HG03045 (cell line): ENCODE data around the gene NUP160.
"Not testable (repeated sequence)": the region's sequence is repeated elsewhere in the genome, so short reads cannot be mapped to it uniquely, and the experiment has no call there.

Experiments used
- ATAC-seq: cut with Tn5 transposase; IDR thresholded peaks from one replicate; pipeline ENCODE4 v1.9.1; 2021; ENCODE audit warnings: mild to moderate bottlenecking, moderate library complexity; ENCODE audit not compliant: unreplicated experiment

The NUP160 gene

GRCh38 chr11:47847892-47848699 is at the start of gene NUP160:
Gene NUP160 (minus strand): TSS chr11:47848350. CDS start chr11:47848318, 32 bp downstream.
- peak; percentile 86 for ATAC-seq

DNA sequence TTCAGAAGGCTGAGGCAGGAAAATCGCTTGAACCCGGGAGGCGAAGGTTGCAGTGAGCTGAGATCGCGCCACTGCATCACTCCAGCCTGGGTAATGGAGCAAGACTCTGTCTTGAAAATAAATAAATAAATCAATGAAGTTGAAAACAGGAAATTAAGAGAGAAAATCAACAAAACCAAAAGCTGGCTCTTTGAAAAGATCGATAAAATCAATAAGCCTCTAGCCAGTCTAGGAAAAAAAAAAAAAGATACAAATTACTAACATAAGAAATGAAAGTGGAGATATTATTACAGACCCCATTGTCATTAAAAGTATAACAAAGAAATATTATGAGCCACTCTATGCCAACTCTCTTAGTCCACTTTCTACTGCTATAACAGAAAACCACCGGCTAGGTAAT is 48.0 kb upstream of the NUP160 start:
- ATAC-seq: no peak

- no peak for ATAC-seq
These were observed 46.9 kb upstream of the NUP160 start for GRCh38 chr11:47895035-47895434.

DNA sequence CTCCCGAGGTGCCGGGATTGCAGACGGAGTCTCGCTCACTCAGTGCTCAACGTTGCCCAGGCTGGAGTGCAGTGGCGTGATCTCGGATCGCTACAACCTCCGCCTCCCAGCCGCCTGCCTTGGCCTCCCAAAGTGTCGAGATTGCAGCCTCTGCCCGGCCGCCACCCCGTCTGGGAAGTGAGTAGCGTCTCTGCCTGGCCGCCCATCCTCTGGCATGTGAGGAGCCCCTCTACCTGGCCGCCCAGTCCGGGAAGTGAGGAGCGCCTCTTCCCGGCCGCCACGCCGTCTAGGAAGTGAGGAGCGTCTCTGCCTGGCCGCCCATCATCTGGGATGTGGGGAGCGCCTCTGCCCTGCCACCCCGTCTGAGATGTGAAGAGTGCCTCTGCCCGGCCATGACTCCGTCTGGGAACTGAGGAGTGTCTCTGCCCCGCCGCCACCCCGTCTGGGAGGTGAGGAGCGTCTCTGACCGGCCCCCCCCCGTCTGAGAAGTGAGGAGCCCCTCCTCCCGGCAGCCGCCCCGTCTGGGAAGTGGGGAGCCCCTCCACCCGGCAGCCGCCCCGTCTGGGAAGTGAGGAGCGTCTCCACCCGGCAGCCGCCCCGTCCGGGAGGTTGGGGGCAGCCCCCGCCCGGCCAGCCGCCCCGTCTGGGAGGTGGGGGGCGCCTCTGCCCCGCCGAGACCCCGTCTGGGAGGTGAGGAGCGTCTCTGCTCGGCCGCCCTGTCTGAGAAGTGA is 44.6 kb upstream of the NUP160 start:
- ATAC-seq: not testable (repeated sequence)

DNA sequence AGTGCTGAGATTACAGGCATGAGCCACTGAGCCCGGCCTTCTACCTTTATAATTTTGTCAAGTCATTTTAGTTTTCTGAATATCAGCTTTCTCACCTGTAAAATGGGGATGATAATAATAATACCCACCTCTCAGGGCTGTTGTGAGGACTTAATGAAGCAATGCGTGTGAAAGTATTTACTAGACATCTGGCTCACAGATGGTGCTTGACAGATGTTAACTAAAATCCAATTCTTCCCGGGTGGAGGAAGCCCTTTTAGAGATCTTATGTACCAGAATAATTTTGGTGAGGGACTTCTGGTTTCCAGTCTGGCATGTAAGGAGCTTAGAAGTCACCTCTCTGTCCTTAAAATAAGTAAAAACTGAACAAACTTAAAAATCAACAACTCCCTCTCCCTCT is 43.7 kb upstream of the NUP160 start:
- no peak for ATAC-seq

GRCh38 chr11:47889714-47890441 is 41.7 kb upstream of the NUP160 start:
- no peak for ATAC-seq

DNA sequence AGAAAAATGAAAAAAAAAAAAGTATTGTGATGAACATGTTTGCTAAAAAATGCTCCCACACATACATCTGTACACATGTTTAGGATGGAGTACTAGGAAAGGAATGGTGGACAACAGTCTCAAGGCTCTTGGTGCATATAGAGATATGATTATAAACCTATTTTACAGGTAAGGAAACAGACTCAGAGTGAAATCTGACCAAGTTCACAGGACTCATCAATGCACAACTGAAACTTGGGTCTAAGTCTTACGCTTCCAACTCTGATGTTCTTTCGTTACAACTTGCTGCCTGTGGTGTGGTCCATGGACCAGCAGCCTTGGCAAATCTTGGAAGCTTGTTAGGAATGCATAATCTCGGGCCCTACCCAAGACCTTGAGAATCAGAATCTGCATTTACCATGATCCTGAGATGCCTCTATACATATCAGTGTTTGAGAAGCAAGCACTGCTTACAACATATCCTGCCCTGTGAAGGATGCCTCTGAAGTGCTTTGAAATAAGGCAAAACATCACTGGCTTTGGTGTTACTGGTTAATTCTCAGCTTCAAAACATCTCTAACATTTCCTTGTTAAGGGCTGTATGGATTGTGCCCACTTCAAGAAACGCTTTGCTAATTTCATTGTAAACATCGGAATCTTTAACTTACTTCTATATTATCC is 39.9 kb upstream of the NUP160 start:
- ATAC-seq: no peak

GRCh38 chr11:47886096-47886495 is 37.9 kb upstream of the NUP160 start:
- ATAC-seq: no peak

- ATAC-seq: not testable (repeated sequence)
These were observed 34.3 kb upstream of the NUP160 start for GRCh38 chr11:47882437-47882836.

DNA sequence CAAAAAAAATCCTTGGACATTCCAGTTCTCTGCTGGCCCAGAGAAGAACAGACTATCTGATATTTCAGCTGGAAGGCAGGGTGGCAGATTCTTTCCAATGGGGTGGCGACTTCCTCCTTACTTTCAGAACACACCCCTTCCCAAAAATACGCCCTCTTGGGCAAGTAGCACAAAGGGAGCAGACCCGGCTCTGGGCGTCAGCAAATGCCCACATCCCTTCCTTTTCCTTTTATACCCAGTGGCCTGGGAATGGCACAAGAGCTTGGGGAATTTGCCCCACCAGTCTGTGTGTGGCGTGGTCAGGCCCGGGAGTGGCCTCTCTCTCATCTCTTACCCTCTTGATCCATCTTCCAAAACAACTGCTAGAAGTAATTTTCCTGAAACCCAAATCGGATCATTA is 33.0 kb upstream of the NUP160 start:
- ATAC-seq: no peak

- no peak for ATAC-seq
These were observed 31.4 kb upstream of the NUP160 start for GRCh38 chr11:47879259-47880158.

DNA sequence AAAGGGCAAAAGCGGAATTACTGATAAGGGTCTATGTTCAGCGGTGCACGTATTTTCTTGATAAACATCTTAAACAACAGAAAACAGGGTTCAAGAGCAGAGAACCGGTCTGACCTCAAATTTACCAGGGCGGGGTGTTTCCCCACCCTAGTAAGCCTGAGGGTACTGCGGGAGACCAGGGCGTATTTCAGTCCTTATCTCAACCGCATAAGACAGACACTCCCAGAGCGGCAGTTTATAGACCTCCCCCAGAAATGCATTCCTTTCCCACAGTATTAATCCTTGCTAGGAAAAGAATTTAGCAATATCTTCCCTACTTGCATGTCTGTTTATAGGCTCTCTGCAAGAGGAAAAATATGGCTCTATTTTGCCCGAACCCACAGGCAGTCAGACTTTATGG is 27.7 kb upstream of the NUP160 start:
- not testable (repeated sequence) for ATAC-seq

DNA sequence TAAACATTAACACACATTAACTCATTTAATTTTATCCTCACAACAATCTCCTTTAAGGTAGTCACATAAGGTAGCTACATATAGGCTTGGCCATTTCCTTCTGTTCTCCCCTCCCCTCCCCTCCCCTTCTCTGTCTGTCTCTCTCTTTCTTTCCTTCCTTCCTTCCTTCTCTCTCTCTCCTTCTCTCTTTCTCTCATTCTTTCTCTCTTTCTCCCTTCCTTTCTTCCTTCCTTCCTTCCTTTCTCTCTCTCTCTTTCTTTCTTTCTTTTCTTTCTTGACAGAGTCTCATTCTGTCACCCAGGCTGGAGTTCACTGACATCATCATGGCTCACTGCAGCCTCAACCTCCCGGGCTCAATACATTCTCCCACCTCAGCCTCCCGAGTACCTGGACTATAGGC is 22.3 kb upstream of the NUP160 start:
- ATAC-seq: no peak

GRCh38 chr11:47869544-47870393 is 21.6 kb upstream of the NUP160 start:
- no peak for ATAC-seq

- no peak for ATAC-seq
These were observed 19.7 kb upstream of the NUP160 start for GRCh38 chr11:47867823-47868222.

- not testable (repeated sequence) for ATAC-seq
These were observed 18.7 kb upstream of the NUP160 start for GRCh38 chr11:47866892-47867291.

DNA sequence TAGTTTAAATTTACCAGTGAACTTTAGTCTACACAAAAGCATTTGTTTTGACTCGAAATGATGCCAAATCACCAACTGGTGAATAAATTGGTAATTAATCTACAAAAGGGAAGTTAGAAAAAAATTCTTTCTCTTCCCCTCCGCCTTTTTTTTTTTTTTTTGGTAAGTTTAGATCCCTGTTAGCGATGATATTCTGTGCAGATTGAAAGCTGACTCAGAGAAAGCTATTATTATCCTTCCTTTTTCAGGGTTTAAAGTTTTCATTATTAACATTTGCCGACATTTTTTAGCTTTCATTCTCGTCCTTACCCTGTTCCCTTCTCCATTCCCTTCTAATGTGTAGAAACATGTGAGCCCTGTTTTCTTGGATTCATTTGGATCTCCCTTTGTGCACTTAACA is 16.8 kb upstream of the NUP160 start:
- ATAC-seq: no peak

- ATAC-seq: no peak
These were observed 15.8 kb upstream of the NUP160 start for GRCh38 chr11:47863898-47864430.
